Uterus (tissue), 4 donors: ENCODE results near the gene EPN1. TPM values are rescaled to one million over a fixed set of nuclear protein-coding genes. Genes with fewer than 3 reads are reported as not detected.

Experiments used
- DNase-seq, 2 donors: peaks; one replicate each; pipeline ENCODE4 v3.0.0-alpha.2; 2019 to 2020
- H3K27ac ChIP-seq, 2 donors: fragments of 200-600 bp; sonication (generic); 1 replicate in 1 of 2; 2 replicates in 1 of 2; pipeline ENCODE4 v1.5.1; 2016 to 2018
- H3K27me3 ChIP-seq, 2 donors: fragments of 200-600 bp; sonication (generic); one replicate each; pipeline ENCODE4 v1.5.1; 2018 to 2019; ENCODE audit warnings: control low read depth in 1 of 2
- H3K36me3 ChIP-seq, 2 donors: fragments of 200-600 bp; sonication (generic); one replicate each; pipeline ENCODE4 v1.5.1; 2019; ENCODE audit warnings: control low read depth in 1 of 2
- H3K4me1 ChIP-seq, 2 donors: fragments of 200-600 bp; sonication (generic); one replicate each; pipeline ENCODE4 v1.5.1; 2018 to 2019; ENCODE audit warnings: control low read depth in 1 of 2
- H3K4me3 ChIP-seq, 2 donors: fragments of 200-600 bp; sonication (generic); 1 replicate in 1 of 2; 2 replicates in 1 of 2; pipeline ENCODE4 v1.5.1; 2018 to 2019; ENCODE audit warnings: mild to moderate bottlenecking in 1 of 2
- H3K9me3 ChIP-seq, 2 donors: fragments of 200-600 bp; sonication (generic); one replicate each; pipeline ENCODE4 v1.5.1; 2019; ENCODE audit warnings: control low read depth in 1 of 2
- POLR2A ChIP-seq, 2 donors: fragments of 450-650 bp; IDR thresholded peaks; one replicate each; pipeline ENCODE4 v1.6.1; 2016; ENCODE audit warnings: antibody characterized with exemption in 2 of 2, mild to moderate bottlenecking in 1 of 2, moderate library complexity in 1 of 2
- intact Hi-C: fragments of 100-400 bp; cut with DNase I; formaldehyde crosslinking; loops from one replicate; pipeline ENCODE4 v1.15.1; 2023; ENCODE audit warnings: low total_unique reads
- total RNA-seq, 4 donors: library from RNA; depleted of rRNA in 3 of 4; stranded (reverse); fragments of >200 nt in 3 of 4; gene quantifications; one replicate each; pipeline versions ENCODE4 v1.1.0 to v1.2.4, GENCODE V29; 2014 to 2023
- TF ChIP-seq, protein P1 (sequence below), 4 experiments: fragments of 200-600 bp in 2 of 4; fragments of 450-650 bp in 2 of 4; sonication (generic) in 2 of 4; IDR thresholded peaks; one replicate each; pipeline ENCODE4 v1.5.1; 2016 to 2019; ENCODE audit warnings: antibody characterized with exemption in 4 of 4, mild to moderate bottlenecking in 2 of 4, moderate library complexity in 1 of 4
- donor health status: DM: yes; HTN: yes; CAD: no.

The EPN1 gene
- total RNA-seq, 4 donors from 2014 or later = 27.9 to 88.4 (median 51.7) TPM

DNA sequence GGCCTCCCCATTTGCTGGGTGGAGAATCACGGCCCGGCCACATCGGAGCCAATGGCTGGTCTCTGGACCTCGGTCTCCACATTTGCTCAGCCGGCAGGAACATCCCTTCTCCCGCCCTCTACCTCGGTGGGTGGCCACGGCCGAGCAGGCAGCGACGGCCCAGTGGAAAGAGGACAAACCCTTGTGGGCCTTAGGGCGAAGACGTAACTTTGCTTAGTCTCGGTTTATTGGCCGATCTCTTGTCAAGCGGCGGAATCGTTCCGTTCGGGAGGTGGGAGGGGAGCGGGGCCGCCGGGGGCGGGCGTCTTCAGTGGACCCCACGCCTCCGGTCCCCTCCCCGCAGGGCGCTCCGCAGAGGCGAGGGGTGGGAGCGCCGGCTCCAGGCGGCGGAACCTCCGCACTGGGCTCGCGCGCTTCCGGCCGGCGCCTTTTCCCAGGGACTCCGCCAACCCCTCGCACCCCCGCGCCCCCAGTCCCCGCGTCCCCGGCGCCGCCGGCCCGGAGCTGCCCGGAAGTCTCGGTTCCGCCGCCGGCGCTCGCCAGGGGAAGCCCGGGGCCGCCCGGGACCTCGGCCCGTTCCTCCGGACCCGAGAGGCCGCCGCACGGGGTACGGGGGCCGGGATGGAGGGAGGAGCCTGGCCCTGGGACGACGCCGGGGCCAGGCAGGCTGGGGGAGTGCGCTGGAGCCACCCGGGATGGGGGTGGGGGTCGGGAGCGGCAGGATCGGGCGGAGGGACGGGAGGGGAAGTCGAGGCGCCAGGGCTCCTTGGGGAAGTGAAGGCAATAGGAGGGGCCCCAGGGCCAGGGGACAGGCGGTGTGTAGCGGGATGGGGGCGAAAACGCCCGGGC, 34.2 kb upstream of the EPN1 start, which contains the start of gene ZNF580:
Gene ZNF580 (plus strand): TSS at position 426 of the 849 bp plus-strand sequence. CDS start 1,507 bp downstream, outside the sequence.
- no peaks in the 10 kb centered on the region for H3K36me3 ChIP-seq
- DNase-seq = peak in 1 of 2 donors; percentile 72
- intact Hi-C loops = loop anchor here (10.0 kb wide), 1 partner anchor 526 kb away; the partner anchor contains the start of gene PPP1R12C
- peak within 1 kb of the TSS; percentile 72 to 94 for H3K4me3 ChIP-seq
- TF ChIP-seq, protein P1, sequence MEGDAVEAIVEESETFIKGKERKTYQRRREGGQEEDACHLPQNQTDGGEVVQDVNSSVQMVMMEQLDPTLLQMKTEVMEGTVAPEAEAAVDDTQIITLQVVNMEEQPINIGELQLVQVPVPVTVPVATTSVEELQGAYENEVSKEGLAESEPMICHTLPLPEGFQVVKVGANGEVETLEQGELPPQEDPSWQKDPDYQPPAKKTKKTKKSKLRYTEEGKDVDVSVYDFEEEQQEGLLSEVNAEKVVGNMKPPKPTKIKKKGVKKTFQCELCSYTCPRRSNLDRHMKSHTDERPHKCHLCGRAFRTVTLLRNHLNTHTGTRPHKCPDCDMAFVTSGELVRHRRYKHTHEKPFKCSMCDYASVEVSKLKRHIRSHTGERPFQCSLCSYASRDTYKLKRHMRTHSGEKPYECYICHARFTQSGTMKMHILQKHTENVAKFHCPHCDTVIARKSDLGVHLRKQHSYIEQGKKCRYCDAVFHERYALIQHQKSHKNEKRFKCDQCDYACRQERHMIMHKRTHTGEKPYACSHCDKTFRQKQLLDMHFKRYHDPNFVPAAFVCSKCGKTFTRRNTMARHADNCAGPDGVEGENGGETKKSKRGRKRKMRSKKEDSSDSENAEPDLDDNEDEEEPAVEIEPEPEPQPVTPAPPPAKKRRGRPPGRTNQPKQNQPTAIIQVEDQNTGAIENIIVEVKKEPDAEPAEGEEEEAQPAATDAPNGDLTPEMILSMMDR (IDR thresholded peaks at IDR 0.05) = no peak
- peak; percentile 11 to 15 for TF ChIP-seq POLR2A (IDR thresholded peaks at IDR 0.05)
- H3K27ac ChIP-seq = peak within 1 kb of the TSS; percentile 88 to 98
- H3K27me3 ChIP-seq = no peaks in the 10 kb centered on the region
- peaks cover 0 to 36% of the 10 kb centered on the region in 2 donors for H3K4me1 ChIP-seq
- no peaks in the 10 kb centered on the region for H3K9me3 ChIP-seq

DNA sequence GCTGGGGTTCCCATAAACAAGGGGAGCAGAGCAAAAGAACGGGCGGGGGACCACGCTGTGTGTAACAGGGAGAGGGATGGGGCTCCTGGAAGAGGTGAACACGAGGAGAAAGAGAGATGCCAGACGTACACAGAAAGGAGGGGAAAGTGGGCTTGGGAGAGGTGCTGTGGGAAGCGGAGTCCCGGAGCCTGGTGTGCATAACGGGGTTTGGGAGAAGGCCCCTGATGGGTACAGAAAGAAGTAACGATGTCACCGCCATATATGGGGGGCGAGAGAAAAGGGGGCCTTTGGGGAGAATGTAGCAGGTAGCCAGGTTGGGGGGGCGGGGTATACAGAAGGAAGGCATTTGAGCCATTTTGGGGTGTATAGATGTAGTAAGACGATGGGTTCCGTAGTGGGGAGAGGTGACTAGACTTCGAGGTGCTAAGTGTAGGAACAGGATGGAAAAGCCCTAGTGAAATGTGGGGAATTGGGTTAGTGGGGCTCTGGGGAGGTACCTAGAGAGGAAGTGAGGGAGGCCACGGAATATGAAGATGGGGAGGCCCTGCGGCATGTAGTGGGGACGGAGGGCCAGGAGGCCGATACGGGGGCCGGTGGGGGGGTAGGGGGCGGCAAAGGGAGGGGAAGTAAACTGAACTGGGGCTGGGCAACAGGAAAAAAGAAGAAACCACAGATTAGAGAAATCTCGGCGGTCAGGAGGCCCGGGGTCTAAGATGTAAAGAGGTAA, 33.4 kb upstream of the EPN1 start:
- Histone ChIP-seq H3K9me3 (no peaks in the 10 kb centered on the region), H3K36me3 (no peaks in the 10 kb centered on the region), H3K27me3 (no peaks in the 10 kb centered on the region), H3K4me1 (peaks cover 0 to 29% of the 10 kb centered on the region in 2 donors), H3K4me3 (peak overlapping the region; percentile 72 to 94), H3K27ac (peak overlapping the region; percentile 88 to 98)
- intact Hi-C loops = loop anchor here (10.0 kb wide), 1 partner anchor 527 kb away; the partner anchor contains the start of gene PPP1R12C
- no peak for DNase-seq
- TF ChIP-seq, protein P1 (IDR thresholded peaks at IDR 0.05) = no peak
- TF ChIP-seq POLR2A (IDR thresholded peaks at IDR 0.05) = no peak

DNA sequence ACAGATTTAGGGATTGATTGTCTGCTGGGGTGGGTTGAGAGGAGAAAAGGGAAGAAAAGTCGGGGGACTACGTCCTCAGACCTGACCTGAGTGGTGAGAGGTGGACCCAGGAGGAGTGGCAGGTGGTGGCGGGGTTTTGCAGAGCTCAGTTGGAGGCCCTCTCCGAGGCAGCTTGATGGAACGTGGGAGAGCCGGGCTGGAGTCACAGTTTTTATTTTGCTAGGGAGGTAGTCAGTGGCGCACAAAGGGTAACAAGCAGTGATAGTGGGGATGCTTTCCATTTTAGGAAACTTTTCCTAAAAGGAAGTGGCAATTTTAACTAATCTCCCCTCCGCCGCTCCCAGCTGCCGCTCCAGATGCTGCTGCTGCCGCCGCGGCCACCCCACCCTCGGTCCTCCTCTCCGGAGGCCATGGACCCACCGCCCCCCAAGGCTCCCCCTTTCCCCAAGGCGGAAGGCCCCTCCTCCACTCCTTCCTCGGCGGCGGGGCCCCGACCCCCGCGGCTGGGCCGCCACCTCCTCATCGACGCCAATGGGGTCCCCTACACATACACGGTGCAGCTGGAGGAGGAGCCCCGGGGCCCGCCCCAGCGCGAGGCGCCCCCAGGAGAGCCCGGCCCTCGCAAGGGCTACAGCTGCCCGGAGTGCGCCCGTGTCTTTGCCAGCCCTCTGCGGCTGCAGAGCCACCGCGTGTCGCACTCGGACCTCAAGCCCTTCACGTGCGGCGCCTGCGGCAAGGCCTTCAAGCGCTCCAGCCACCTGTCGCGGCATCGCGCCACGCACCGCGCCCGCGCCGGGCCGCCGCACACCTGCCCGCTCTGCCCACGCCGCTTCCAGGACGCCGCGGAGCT, 32.6 kb upstream of the EPN1 start:
- peak overlapping the region; percentile 72 to 94 for H3K4me3 ChIP-seq
- peaks cover 0 to 21% of the 10 kb centered on the region in 2 donors for H3K4me1 ChIP-seq

More for the DNA sequence above, 32.6 kb upstream of the EPN1 start:
- Histone ChIP-seq H3K27ac (peak overlapping the region; percentile 88 to 98), H3K27me3 (no peaks in the 10 kb centered on the region), H3K36me3 (no peaks in the 10 kb centered on the region), H3K9me3 (no peaks in the 10 kb centered on the region)
- intact Hi-C loops = loop anchor here (10.0 kb wide), 1 partner anchor 528 kb away; the partner anchor contains the start of gene PPP1R12C
- no peak for DNase-seq
- TF ChIP-seq POLR2A (IDR thresholded peaks at IDR 0.05) = peak in 1 of 2 donors; percentile 30
- TF ChIP-seq, protein P1 (IDR thresholded peaks at IDR 0.05) = no peak
